Activated CD4-positive, alpha-beta T cell treated with anti-CD3 and anti-CD28 coated beads, Interleukin-2, amount 50 U/mL, for 4 hours (primary cell): ENCODE measurements around the gene SPCS1.
"Not testable (repeated sequence)": the region's sequence is repeated elsewhere in the genome, so short reads cannot be mapped to it uniquely, and the experiment has no call there.

Experiments used
- DNase-seq, 2 experiments: peaks; one replicate each; pipeline ENCODE4 v3.0.0-alpha.2; 2020

Gene SPCS1

DNA sequence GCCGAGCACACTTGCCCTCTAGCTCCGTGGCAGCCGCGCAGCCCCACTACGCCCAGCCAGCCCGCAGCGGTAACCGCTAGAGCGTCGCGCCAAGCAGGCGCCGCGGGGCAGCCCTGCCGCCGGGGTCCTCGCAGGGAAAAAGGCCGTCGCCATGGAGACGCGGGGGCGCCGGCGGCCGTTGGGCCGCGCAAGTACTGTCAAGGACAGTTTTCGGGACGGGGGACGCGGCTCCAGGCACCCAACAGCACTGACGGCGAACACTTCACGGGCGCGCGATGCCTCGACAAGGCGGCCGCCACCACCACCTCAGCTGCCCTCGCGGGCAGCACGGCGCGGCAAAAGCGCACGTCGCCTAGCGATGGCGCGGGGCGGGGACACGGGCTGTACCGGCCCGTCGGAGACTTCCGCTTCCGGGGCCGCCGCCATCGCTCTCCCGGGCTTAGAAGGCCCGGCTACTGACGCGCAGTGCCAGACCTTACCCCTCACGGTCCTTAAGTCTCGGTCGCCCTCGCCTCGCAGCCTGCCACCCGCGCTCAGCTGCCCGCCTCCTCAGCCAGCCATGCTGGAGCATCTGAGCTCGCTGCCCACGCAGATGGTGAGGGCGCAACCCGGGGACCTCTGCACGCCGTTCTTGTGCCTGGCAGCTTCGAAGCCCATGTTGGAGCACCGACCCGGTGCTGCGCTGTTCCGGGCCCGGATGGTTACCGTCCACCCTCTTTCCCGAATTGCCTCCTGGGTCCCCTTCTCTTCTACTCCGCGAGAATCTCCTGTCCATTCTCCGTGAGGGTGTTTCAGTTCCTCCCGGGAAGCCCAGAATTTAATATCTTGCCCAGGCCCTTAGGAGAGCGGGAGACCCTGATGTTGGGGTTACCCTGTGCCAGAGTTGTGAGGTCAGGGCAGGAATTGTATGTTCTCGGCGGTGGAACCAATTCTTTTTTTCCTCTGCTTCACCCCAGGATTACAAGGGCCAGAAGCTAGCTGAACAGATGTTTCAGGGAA, at the start of gene SPCS1, which contains the start of gene GLT8D1:
SPCS1 (plus strand) TSS at position 419 of the 999 bp plus-strand sequence; CDS start at position 560, 141 bp downstream.
GLT8D1 (minus strand) TSS at position 104 of the 999 bp plus-strand sequence. CDS start 5,331 bp downstream, outside the sequence.
- peak; percentile 75 to 78 for DNase-seq

DNA sequence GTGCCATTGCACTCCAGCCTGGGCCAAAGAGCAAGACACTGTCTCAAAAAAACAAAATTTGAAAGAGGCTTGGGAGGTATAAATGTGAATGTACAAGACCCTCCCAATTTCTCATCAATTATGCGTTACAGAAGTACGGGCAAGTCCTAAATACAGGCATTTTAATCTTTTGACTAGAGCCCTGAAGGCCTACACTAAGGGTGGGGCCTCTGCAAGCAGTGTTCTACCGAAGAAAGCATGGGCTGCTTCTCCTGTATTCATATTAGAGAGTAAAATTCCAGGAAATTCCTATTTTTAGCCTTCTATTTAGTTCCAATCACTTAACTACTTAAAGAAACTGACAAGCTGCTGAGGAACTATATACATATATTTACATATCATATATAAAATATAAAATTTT, 45.9 kb upstream of the SPCS1 start:
- DNase-seq = no peak

DNA sequence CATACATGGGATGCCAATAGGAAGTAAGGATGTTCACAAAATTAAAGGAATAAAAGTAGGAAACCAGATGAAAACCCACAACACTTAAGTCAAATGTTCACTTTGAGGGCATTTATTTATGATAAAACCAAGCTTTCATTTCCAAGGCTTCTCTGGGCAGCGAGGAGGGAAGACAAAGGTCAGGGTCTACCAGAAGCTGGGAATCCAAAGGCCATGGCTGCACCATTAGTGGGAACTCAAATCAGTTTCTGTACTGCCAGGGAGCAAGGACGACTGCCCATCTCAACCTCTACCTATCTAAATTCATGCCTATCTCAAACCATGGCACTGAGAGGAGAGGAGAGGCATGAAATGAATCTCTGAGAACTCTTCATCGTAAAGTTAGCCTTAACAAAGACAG, 42.8 kb upstream of the SPCS1 start:
- no peak for DNase-seq

DNA sequence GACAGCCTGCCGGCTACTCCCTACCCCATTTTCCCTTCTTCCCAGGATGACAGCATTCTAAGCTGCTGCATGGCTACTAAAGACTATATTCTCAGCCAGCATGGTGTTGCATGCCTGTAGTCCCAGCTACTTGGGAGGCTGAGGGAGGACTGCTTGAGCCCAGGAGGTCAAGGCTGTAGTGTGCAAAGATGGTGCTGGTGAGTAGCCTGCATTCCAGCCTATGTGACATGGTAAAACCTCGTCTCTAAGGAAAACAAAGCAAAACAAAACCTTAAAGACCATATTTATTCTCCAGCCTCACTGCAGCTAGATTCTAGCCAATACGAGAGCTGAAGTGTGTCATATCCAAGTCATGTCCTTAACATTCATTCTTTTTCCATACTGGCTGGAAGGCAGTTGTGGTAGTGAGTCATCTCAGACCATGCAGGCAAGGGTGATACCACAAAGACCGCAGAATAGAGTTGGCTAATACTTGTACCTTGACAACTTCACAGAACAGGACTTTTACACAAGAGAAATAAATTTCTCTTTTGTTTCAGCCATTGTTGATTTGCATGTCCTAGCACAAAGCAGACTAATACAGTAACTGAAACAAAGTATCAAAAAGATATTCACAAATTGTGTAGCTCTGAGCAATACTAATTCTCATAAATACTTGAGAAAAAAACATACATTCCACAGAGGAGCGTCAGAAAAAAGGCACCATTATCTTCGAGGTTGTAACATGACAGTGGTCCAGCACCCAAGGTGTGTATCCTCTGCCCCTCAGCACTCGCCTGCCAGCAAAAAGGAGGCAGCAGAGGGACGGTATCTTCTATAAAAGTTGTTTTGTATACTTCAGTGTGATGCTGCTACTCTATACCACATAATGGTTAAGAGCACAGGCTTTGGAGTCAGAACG, 35.0 kb upstream of the SPCS1 start:
- DNase-seq = peak in 1 of 2 experiments; percentile 6

DNA sequence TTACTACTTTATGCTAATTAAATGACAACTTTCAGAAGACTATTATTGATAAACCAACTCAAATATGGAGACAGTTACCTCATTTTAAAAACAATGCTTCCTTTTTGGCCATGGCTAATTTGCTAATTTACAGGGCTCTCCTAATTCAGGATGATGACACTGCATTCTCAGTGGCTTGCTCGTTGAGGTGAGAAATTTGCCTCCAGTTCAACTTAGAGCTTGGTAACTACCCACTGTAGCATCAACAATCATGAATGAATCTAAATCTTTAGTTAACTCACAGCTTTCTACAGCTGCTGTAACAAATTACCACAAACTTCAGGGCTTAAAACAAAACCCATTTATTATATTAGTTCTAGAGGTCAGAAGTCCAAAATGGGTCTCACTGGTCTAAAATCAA, 34.2 kb upstream of the SPCS1 start:
- no peak for DNase-seq

DNA sequence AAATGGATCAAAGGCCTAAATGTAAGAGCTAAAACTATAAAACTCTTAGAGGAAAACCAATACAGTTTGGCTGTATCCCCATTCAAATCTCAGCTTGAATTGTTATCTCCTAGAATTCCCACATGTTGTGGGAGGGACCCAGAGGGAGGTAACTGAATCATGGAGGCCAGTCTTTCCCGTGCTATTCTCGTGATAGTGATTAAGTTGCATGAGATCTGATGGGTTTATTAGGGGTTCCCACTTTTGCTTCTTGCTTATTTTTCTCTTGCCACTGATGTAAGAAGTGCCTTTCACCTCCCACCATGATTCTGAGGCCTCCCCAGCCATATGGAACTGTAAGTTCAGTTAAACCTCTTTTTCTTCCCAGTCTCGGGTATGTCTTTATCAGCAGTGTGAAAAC, 29.7 kb upstream of the SPCS1 start:
- DNase-seq = not testable (repeated sequence)

DNA sequence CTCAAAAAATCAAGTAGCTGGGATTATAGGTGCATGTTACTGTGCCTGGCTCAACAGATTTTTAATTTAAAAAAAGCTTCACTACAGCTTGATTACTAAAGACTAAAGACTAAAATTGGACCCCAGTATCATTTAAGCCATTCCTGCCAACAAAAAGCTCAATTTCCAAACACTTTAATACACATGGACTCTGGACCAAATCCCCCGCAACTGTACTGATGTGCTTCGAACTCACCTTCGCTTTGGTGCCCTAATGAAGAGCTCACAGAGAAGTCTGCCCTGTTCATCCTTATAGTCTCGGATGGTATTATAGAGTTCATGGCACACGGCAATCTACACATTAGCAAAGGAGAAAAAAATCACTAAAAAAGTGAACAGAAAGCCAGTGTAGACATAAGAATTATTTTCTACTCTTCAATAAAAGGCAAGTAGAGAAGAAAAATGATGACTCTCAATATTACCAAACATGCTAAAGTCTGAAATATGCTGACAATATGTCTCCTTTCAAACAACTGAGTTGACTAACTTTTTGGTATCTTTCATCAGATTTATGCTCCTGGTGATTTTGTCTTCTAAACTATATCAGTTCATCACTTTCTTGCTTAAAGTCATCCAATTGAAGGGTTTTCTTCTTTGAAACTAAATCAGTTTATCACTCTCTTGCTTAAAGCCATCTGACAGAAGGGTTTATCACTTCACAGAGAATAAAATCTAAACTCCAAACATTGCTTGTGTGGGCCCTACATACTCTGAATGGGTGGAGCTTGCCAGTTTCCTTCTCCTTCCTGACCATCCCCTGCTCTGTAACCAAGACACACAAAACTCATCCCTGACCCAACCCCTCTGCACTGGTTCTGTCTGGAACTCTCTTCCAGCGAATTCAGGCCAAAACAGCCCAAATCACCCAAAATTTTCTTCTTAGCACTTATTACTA, 27.4 kb upstream of the SPCS1 start:
- DNase-seq = no peak

DNA sequence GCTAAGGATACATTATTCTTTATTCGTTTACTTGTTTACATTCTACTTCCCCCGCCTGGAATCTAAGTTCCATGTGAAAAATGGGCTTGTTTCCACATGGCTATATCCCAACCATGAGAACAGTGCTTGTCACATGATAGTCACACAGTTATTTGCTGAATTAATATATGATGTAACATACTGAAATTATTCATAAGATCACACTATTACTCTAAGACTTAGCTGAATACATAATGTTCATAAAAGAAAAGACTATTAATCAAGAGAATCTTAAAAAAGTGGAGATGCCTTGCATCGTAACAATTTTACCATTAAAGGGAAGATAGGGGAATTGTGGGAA, 26.7 kb upstream of the SPCS1 start:
- DNase-seq = no peak

DNA sequence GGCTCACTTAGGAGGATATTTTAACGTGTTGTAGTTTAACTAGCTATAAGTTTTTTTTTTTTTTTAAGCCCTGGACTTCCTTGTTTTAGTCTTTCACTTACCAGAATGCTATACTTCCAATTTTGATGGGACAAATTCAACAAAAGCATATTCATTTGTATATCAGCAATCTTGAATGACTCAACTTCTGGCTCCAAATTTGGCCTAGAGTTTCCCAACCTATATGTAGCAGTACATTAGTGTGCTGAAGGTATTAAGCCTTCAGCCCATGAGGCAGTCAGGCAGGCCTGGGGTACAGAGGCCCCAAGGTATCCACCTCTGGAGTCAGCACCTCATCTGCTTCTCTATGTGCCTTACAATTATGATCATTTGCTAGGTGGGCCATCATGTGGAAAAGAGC, 26.1 kb upstream of the SPCS1 start:
- DNase-seq = no peak

DNA sequence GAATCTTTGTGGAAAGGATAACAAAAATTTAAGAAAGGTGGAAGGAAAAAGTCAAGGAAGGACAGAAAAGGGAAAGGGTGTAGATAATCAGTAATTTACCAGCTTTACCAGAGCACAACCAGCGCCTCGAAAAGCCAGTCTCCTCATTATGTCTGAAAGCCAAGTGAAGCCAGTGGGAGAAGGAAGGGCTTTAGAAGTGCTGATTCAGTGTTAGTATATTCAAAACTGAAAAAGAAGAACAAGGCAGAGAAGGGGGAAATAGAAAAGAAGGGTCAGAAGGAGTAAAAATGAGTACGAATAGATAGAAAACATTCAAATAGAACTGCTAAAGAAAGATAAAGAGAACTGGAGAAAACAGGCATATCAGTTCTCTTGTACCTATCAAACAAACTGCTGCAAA, 24.3 kb upstream of the SPCS1 start:
- no peak for DNase-seq

DNA sequence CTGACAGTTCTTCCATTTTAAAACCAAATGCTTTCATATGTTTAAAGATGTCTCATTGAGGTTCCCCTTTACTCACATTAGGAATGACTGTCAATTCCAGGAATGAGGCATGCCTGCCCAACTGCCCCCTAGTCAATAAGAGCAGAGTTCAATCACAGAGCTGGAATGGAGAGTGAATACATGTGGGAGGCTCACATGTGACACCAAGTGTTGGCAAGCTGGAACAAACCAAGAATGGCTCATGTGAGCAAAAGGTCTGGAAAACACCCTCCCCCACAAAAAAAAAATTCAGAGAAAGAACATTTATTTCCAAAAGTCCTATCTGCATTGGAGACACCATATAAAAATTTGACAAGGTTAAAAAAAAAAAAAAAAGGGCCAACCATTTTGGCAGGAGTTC, 23.9 kb upstream of the SPCS1 start:
- no peak for DNase-seq

DNA sequence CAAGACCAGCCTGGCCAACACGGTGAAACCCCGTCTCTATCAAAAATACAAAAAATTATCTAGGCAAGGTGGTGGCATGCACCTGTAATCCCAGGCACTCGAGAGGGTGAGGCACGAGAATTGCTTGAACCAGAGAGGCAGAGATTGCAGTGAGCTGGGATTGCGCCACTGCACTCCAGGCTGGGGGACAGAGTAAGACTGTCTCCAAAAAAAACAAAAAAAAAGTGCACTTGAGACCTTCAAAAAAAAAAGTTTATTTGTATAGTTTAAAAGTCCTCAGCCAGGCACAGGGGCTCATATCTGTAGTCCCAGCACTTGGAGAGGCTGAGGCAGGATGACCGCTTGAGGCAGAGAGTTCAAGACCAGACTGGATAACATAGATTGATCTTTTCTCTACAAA, 22.3 kb upstream of the SPCS1 start:
- DNase-seq = no peak

DNA sequence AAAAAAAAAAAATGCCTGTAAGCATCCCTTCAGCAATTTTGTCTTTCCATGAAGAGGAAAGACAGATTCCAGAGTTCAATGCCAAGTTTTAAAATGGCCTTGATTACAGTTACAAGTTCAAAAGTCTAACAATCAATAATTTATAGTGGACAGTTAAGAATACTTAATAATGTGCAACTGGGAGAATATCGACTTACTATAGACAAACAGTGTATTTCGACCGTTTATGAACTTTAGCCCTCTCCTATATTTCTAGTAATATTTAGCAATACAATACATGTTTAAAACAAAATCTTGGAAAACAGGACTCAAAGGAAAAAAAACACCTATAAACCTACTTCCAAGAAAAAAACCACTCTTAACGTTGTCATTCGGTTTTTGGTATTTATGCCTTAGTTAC, 21.7 kb upstream of the SPCS1 start:
- DNase-seq = no peak

DNA sequence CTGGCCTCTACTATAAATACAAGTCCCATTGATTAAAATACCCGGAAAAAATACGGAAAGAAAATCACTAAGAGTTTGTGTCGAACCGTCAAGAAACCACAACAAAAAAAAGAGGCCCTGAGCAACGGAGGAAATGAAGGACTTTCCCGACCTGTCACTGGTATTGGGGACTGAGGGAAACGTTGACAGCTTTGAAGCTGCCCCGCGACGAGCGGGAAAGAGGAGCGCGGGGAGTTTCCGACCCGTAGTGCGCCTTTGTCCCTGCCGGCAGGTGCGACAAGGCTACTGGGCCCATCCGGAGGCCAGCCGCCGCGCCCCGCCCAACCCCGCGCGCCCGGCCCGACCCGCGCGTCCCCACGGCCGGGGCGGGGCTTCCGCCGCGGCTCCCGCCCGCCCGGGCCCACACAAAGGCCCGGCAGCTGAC, 20.6 kb upstream of the SPCS1 start:
- peak; percentile 60 to 63 for DNase-seq

DNA sequence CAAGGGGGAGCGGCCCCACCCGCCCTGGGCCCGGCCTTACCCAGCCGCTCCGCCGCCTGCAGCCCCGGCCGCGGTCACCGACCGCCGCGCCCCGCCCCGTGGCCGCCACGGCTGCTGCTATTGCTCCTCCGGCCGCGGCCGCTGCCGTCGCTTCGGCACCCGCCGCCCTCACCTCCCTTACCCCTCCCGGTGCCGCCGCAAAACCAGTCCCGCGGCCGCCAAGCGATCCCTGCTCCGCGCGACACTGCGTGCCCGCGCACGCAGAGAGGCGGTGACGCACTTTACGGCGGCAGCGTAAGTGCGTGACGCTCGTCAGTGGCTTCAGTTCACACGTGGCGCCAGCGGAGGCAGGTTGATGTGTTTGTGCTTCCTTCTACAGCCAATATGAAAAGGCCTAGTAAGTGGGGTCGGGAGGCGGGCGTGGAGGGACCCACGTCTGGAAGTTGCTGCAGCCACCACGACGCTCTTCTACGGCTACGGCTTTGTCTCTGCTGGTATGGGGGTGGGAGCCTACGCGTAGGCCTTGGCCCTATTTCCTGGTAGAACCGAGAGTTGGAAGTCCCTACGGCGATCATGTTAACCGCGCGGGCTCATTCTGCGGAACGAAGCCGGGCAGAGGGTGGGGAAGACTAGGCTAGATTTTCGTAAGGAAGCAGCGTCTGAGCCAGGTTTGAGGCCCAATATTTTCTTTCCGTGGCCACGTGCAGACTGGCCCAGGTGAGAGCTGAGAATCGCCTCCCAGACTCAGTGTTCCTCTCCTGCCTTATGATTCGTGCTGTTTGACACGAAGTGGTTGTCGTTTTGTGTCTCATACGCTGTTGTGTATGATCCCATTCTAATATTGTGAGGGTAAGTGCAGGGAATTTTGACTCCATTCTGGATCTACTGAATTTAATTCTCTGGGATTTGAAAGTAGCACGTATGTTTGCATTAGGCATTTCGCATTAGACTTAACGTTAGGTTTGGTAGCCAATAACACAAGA, 19.9 kb upstream of the SPCS1 start, which contains the start of the genes GNL3 and PBRM1:
GNL3 (plus strand) TSS at position 324 of the 983 bp plus-strand sequence; CDS start at position 385, 61 bp downstream.
PBRM1 (minus strand) TSS at position 205 of the 983 bp plus-strand sequence.
- DNase-seq = peak; percentile 90

DNA sequence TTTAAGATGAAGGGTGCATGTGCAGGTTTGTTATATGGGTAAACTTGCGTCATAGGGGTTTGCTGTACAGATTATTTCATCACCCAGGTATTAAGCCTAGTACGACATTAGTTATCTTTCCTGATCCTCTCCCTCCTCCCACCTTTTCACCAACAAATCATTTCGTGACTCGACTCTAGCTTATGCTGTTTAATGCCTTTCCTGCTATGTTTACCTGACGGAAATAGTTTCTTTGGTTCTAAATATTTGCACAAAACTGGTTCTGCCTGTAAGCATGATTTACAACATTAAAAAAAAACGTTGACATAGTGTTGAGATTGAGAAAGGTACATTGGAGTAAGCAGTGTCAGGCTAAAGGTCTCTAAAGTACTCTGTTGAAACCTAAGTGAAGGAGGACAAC, 17.6 kb upstream of the SPCS1 start:
- DNase-seq = no peak

DNA sequence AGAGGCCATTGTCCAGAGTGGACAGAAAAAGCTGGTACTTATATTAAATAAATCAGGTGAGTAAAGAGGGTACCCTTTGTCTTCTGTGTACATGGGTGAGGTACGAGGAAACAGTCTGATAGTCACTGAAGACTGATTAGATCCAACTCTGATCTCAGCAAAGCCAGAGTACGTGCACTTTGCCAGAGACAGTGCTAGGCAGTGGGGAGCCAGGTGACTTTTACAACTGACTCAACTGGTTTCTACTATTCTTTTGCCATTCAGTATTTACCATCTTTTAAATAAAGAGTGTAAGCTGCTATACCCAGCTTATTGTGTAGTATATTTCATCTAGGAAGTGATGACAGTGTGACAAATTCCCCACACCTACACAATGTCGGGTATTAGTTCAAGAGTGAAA, 16.8 kb upstream of the SPCS1 start:
- DNase-seq = no peak

DNA sequence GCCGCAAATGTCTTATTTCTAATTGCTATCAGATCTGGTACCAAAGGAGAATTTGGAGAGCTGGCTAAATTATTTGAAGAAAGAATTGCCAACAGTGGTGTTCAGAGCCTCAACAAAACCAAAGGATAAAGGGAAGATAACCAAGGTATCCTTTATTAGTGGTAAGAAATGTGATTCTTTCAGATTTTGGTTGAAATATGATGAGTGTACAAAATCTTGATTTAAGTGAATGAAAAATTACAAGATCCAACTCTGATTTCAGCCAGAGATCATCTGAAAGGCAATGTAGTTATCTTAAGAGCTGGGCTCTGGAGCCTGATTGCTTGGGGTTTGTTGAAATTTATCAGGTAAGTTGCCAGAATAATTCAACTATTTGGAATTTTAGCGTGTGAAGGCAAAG, 15.3 kb upstream of the SPCS1 start:
- no peak for DNase-seq

DNA sequence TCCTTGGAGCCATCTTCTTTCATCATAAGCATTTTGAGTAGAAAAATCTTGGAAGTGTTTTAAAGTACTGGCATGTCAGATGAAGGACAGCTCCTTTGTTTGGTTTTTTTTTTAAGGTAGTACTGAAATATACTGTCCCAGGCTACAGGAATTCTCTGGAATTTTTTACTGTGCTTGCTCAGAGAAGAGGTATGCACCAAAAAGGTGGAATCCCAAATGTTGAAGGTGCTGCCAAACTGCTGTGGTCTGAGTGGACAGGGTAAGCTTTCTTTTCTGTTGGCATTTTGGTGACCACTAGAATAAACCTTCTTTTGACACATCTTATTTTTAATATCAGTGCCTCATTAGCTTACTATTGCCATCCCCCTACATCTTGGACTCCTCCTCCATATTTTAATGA, 12.8 kb upstream of the SPCS1 start:
- no peak for DNase-seq

DNA sequence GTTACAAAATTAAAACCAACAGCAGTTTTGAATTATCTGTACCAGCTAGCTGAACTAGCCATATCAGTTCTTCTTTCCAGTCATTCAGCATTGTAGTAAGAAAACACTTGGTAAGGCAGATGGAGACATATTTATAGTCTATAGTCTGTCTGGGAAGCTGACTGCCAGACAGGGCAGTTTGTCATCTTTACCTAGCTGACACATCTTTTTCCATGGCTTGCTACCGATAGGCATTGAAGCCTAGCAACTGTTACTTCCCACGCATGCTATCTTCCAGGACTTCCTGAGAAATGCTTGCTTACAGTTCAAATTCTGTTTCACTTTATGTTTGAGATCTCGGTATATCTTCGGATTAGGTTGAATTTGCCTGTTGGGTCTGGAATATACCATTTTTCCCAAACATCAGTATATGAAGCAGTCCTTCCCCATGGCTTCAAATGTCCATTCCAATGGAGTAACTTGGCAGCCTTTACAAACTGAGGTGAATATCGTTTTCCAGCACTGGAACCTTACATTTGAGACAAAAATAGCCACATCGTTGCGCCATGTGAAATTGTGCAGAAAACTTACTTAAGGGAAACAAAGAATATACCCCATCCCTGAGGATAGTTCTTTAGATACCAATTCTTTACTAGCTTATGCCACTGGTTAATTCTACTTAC, 11.2 kb upstream of the SPCS1 start:
- no peak for DNase-seq
